ENCODE data around the gene TLL1.

DNA sequence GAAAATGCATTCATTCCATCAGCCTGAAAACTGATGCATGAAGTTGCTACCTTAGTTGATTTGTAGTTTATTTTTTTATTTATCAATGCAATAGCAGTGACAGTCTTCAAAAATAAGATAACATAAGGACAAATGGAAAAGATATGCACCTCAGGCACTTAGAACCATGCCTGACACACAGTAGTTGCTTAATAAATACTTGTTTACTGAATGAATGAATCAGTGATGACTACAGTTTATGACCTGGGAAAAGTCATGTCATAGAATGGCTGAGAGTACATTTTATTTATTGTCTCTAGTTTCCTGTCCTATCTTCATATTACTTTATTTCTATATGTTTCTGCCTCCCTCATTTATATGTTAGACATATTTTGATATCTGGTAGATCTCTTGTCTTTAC is 171.8 kb downstream of the TLL1 start:
- TF ChIP-seq, protein P1, sequence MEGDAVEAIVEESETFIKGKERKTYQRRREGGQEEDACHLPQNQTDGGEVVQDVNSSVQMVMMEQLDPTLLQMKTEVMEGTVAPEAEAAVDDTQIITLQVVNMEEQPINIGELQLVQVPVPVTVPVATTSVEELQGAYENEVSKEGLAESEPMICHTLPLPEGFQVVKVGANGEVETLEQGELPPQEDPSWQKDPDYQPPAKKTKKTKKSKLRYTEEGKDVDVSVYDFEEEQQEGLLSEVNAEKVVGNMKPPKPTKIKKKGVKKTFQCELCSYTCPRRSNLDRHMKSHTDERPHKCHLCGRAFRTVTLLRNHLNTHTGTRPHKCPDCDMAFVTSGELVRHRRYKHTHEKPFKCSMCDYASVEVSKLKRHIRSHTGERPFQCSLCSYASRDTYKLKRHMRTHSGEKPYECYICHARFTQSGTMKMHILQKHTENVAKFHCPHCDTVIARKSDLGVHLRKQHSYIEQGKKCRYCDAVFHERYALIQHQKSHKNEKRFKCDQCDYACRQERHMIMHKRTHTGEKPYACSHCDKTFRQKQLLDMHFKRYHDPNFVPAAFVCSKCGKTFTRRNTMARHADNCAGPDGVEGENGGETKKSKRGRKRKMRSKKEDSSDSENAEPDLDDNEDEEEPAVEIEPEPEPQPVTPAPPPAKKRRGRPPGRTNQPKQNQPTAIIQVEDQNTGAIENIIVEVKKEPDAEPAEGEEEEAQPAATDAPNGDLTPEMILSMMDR (IDR thresholded peaks at IDR 0.05; ENCODE audit: low read depth, low read length): no peak
- no peak for TF ChIP-seq EZH2phosphoT487 (IDR thresholded peaks at IDR 0.05; ENCODE audit: low read depth)
